Liver (tissue), 9 donors: ENCODE measurements around the gene KYAT1. TPM values are rescaled to one million over a fixed set of nuclear protein-coding genes. Genes with fewer than 3 reads are reported as not detected.

Experiments used
- DNase-seq: peaks from one replicate; pipeline ENCODE4 v3.0.0-alpha.2; 2017; ENCODE audit warnings: low spot score
- H3K27ac ChIP-seq, 2 donors: one replicate each; pipeline ENCODE4 v1.7.0; 2013; ENCODE audit warnings: inconsistent platforms in 2 of 2, low read length in 2 of 2, control low read depth in 1 of 2, low read depth in 1 of 2, mild to moderate bottlenecking in 1 of 2
- H3K27me3 ChIP-seq, 4 donors: one replicate each; pipeline versions ENCODE4 v1.6.1 to v1.7.0; 2013; ENCODE audit warnings: low read length in 3 of 4, inconsistent platforms in 1 of 4, mild to moderate bottlenecking in 1 of 4, moderate library complexity in 1 of 4; ENCODE audit not compliant: control insufficient read depth in 4 of 4, insufficient read depth in 4 of 4
- H3K36me3 ChIP-seq, 4 donors: one replicate each; pipeline versions ENCODE4 v1.6.1 to v1.7.0; 2013; ENCODE audit warnings: low read length in 3 of 4, mild to moderate bottlenecking in 3 of 4, low read depth in 1 of 4, moderate library complexity in 1 of 4; ENCODE audit not compliant: control insufficient read depth in 4 of 4, insufficient read depth in 3 of 4
- H3K4me1 ChIP-seq, 4 donors: one replicate each; pipeline versions ENCODE4 v1.6.1 to v1.7.0; 2013; ENCODE audit warnings: low read length in 3 of 4, mild to moderate bottlenecking in 3 of 4, moderate library complexity in 1 of 4; ENCODE audit not compliant: control insufficient read depth in 4 of 4, insufficient read depth in 4 of 4
- H3K4me3 ChIP-seq, 3 donors: one replicate each; pipeline versions ENCODE4 v1.6.1 to v1.7.0; 2013; ENCODE audit warnings: low read length in 3 of 3, control low read depth in 1 of 3, low read depth in 1 of 3, mild to moderate bottlenecking in 1 of 3
- H3K9ac ChIP-seq, 2 donors: one replicate each; pipeline ENCODE4 v1.7.0; 2013; ENCODE audit warnings: low read length in 2 of 2, mild to moderate bottlenecking in 2 of 2, moderate library complexity in 2 of 2, control low read depth in 1 of 2, low read depth in 1 of 2
- H3K9me3 ChIP-seq, 4 donors: one replicate each; pipeline versions ENCODE4 v1.6.1 to v1.7.0; 2013; ENCODE audit warnings: low read length in 3 of 4; ENCODE audit not compliant: control insufficient read depth in 4 of 4
- EGR1 ChIP-seq, 2 donors: IDR thresholded peaks; 2 replicates each; pipeline ENCODE4 v1.6.1; 2016 to 2018; ENCODE audit warnings: antibody characterized with exemption in 2 of 2, low read depth in 2 of 2
- GABPA ChIP-seq, 2 donors: IDR thresholded peaks in 1 of 2; conservative IDR thresholded peaks in 1 of 2; 2 replicates each; pipeline ENCODE4 v1.6.1; 2016; ENCODE audit warnings: antibody characterized with exemption in 2 of 2, mild to moderate bottlenecking in 1 of 2, moderate library complexity in 1 of 2
- HNF4A ChIP-seq, 2 donors: conservative IDR thresholded peaks; 2 replicates each; pipeline ENCODE4 v1.6.1; 2016; ENCODE audit warnings: antibody characterized with exemption in 2 of 2, mild to moderate bottlenecking in 2 of 2
- HNF4G ChIP-seq: IDR thresholded peaks from 2 replicates; pipeline ENCODE4 v1.6.1; 2016; ENCODE audit warnings: antibody characterized with exemption
- JUND ChIP-seq, 2 donors: IDR thresholded peaks; 2 replicates each; pipeline ENCODE4 v1.6.1; 2016; ENCODE audit warnings: antibody characterized with exemption in 2 of 2
- NR2F2 ChIP-seq: IDR thresholded peaks from 2 replicates; pipeline ENCODE4 v1.6.1; 2016; ENCODE audit warnings: antibody characterized with exemption
- RAD21 ChIP-seq, 2 donors: IDR thresholded peaks; 2 replicates each; pipeline ENCODE4 v1.6.1; 2016; ENCODE audit warnings: antibody characterized with exemption in 2 of 2, mild to moderate bottlenecking in 2 of 2
- RXRA ChIP-seq, 2 donors: IDR thresholded peaks; 2 replicates each; pipeline ENCODE4 v1.6.1; 2017 to 2018; ENCODE audit warnings: antibody characterized with exemption in 2 of 2, mild to moderate bottlenecking in 1 of 2
- SP1 ChIP-seq: IDR thresholded peaks from 2 replicates; pipeline ENCODE4 v1.6.1; 2018; ENCODE audit warnings: antibody characterized with exemption, mild to moderate bottlenecking
- YY1 ChIP-seq: IDR thresholded peaks from 2 replicates; pipeline ENCODE4 v1.6.1; 2016; ENCODE audit warnings: antibody characterized with exemption, mild to moderate bottlenecking
- WGBS: extraction: QIAGEN DNeasy Blood & Tissue Kit; methylation state at CpG from one replicate; pipeline ENCODE4 v1.1.7; 2013; 5-methylcytosine and 5-hydroxymethylcytosine counted together
- polyA plus RNA-seq, 2 donors: library from polyadenylated mRNA; stranded (reverse) in 1 of 2; unstranded in 1 of 2; fragments of 200-250 nt in 1 of 2; fragments of >200 nt in 1 of 2; fragmentation: Nextera tagmentation in 1 of 2; extraction: Ambion mirVana in 1 of 2; gene quantifications; one replicate each; pipeline versions ENCODE4 v1.2.1 to v1.2.3, GENCODE V29; 2013 to 2015
- total RNA-seq, 2 donors: library from RNA; depleted of rRNA; stranded (reverse); fragments of >200 nt; gene quantifications; one replicate each; pipeline ENCODE4 v1.2.3, GENCODE V29; 2014
- TF ChIP-seq, protein P1 (sequence below): IDR thresholded peaks from 2 replicates; pipeline ENCODE4 v1.6.1; 2016; ENCODE audit warnings: antibody characterized with exemption
- TF ChIP-seq, protein P2 (sequence below): IDR thresholded peaks from 2 replicates; pipeline ENCODE4 v1.6.1; 2016; ENCODE audit warnings: antibody characterized with exemption, mild to moderate bottlenecking
- TF ChIP-seq, protein P3 (sequence below): IDR thresholded peaks from 2 replicates; pipeline ENCODE4 v1.6.1; 2016; ENCODE audit warnings: antibody characterized with exemption
- TF ChIP-seq, protein P4 (sequence below): fragments of 150-350 bp; IDR thresholded peaks from 2 replicates; pipeline ENCODE4 v1.5.1; 2017; ENCODE audit warnings: improper control_type of control experiment, low read depth, low read length; ENCODE audit not compliant: missing input control
- TF ChIP-seq, protein P5 (sequence below): IDR thresholded peaks from 2 replicates; pipeline ENCODE4 v1.6.1; 2016; ENCODE audit warnings: antibody characterized with exemption
- donor health status: healthy.
- donor health status: healthy.
- donor health status: healthy.
- donor health status: healthy.
- donor health status: healthy.

Gene KYAT1
- total and polyA plus RNA-seq, 4 donors, result 3.8 to 8.1 (median 7.4) TPM

DNA sequence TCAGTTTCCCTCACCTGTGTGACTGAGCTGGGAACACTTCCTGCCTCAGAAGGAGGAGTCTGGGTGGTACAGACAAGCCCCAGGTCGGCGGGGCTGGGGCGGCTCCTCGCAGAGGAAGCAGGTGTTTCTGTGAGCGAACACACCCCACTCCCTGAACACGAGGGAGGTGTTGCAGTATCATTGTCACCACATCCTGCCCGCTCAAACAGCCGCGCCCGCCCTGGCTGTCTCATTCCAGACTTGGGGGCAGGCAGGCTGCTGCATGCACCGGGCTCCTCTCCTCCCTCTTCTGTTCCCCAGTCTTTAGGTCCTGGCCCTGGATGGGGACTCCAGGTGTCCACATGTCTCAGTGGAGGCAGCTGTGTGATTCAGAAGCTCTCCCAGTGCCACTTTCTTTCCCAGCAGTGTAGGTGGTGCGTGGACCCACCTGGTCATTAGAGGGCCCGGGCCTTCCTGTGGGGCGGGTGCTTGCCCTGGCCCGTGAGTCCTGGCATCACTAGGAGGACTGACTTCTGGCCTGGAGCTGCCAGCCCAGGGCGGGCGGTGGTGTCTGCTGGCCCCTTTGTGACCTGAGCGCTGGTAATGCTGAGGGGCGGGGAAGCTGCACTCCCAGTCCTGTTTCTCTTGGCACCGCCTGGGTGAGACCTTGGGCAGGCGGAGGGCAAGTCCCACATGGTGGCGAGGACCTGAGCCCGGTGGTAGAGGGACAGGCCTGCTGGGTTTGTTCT is 20.8 kb upstream of the KYAT1 start:
- DNase-seq, result no peak
- Histone ChIP-seq H3K27me3 (no peaks in the 10 kb centered on the region), H3K36me3 (peaks cover 4 to 14% (median 10%) of the 10 kb centered on the region in 4 donors), H3K27ac (peak overlapping the region; percentile 34 to 43), H3K4me1 (peaks cover 0 to 21% (median 9%) of the 10 kb centered on the region in 4 donors), H3K9ac (no peak overlapping the region), H3K4me3 (no peak overlapping the region), H3K9me3 (no peaks in the 10 kb centered on the region)
- WGBS, result 59% methylated on average over 23 of the region's 23 CpGs
- TF ChIP-seq RAD21 (IDR thresholded peaks at IDR 0.05) (no peak), JUND (IDR thresholded peaks at IDR 0.05) (no peak), HNF4A (conservative IDR thresholded peaks at IDR 0.05) (no peak), RXRA (IDR thresholded peaks at IDR 0.05) (no peak), YY1 (no peak), SP1 (no peak)
- TF ChIP-seq, protein P1, sequence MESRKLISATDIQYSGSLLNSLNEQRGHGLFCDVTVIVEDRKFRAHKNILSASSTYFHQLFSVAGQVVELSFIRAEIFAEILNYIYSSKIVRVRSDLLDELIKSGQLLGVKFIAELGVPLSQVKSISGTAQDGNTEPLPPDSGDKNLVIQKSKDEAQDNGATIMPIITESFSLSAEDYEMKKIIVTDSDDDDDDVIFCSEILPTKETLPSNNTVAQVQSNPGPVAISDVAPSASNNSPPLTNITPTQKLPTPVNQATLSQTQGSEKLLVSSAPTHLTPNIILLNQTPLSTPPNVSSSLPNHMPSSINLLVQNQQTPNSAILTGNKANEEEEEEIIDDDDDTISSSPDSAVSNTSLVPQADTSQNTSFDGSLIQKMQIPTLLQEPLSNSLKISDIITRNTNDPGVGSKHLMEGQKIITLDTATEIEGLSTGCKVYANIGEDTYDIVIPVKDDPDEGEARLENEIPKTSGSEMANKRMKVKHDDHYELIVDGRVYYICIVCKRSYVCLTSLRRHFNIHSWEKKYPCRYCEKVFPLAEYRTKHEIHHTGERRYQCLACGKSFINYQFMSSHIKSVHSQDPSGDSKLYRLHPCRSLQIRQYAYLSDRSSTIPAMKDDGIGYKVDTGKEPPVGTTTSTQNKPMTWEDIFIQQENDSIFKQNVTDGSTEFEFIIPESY, result no peak
- TF ChIP-seq, protein P2, sequence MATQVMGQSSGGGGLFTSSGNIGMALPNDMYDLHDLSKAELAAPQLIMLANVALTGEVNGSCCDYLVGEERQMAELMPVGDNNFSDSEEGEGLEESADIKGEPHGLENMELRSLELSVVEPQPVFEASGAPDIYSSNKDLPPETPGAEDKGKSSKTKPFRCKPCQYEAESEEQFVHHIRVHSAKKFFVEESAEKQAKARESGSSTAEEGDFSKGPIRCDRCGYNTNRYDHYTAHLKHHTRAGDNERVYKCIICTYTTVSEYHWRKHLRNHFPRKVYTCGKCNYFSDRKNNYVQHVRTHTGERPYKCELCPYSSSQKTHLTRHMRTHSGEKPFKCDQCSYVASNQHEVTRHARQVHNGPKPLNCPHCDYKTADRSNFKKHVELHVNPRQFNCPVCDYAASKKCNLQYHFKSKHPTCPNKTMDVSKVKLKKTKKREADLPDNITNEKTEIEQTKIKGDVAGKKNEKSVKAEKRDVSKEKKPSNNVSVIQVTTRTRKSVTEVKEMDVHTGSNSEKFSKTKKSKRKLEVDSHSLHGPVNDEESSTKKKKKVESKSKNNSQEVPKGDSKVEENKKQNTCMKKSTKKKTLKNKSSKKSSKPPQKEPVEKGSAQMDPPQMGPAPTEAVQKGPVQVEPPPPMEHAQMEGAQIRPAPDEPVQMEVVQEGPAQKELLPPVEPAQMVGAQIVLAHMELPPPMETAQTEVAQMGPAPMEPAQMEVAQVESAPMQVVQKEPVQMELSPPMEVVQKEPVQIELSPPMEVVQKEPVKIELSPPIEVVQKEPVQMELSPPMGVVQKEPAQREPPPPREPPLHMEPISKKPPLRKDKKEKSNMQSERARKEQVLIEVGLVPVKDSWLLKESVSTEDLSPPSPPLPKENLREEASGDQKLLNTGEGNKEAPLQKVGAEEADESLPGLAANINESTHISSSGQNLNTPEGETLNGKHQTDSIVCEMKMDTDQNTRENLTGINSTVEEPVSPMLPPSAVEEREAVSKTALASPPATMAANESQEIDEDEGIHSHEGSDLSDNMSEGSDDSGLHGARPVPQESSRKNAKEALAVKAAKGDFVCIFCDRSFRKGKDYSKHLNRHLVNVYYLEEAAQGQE, result no peak
- TF ChIP-seq, protein P3, sequence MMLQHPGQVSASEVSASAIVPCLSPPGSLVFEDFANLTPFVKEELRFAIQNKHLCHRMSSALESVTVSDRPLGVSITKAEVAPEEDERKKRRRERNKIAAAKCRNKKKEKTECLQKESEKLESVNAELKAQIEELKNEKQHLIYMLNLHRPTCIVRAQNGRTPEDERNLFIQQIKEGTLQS, result no peak
- TF ChIP-seq, protein P4, sequence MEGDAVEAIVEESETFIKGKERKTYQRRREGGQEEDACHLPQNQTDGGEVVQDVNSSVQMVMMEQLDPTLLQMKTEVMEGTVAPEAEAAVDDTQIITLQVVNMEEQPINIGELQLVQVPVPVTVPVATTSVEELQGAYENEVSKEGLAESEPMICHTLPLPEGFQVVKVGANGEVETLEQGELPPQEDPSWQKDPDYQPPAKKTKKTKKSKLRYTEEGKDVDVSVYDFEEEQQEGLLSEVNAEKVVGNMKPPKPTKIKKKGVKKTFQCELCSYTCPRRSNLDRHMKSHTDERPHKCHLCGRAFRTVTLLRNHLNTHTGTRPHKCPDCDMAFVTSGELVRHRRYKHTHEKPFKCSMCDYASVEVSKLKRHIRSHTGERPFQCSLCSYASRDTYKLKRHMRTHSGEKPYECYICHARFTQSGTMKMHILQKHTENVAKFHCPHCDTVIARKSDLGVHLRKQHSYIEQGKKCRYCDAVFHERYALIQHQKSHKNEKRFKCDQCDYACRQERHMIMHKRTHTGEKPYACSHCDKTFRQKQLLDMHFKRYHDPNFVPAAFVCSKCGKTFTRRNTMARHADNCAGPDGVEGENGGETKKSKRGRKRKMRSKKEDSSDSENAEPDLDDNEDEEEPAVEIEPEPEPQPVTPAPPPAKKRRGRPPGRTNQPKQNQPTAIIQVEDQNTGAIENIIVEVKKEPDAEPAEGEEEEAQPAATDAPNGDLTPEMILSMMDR, result no peak

DNA sequence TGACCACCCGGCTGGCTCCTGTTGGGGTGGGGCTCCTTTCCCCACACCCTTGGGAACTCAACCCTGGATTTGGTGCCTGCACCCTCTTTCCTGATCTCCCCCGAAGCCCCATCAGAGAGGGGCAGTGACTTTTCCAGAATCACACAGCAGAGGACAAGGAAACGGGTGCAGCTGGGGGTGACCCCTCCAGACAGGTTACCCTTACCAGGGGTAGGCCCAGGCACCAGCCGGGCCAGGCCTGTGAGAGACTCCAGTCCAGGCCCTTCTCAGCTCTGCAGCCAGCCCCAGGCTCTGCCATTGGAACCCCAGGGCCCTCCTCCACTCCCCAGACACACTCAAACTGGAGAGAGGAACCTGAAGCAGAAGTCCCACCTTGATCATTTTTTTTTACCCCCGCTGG is 20.1 kb upstream of the KYAT1 start:
- no peak for DNase-seq
- no peaks in the 10 kb centered on the region for H3K27me3 ChIP-seq
- H3K36me3 ChIP-seq, result peaks cover 0 to 13% (median 8%) of the 10 kb centered on the region in 4 donors
- WGBS, result 91% methylated on average over 5 of the region's 5 CpGs
- H3K9ac ChIP-seq, result no peak overlapping the region
- H3K4me3 ChIP-seq, result no peak overlapping the region
- H3K27ac ChIP-seq, result peak overlapping the region; percentile 22 to 34
- peaks cover 0 to 14% (median 9%) of the 10 kb centered on the region in 4 donors for H3K4me1 ChIP-seq
- no peaks in the 10 kb centered on the region for H3K9me3 ChIP-seq
- TF ChIP-seq SP1 (no peak), YY1 (no peak), HNF4A (conservative IDR thresholded peaks at IDR 0.05) (no peak), GABPA (IDR thresholded peaks at IDR 0.05 in 1 of 2, conservative IDR thresholded peaks at IDR 0.05 in 1 of 2) (no peak), NR2F2 (no peak), HNF4G (no peak), EGR1 (IDR thresholded peaks at IDR 0.05; ENCODE audit: low read depth in 2 of 2) (no peak)
- TF ChIP-seq, protein P4, result no peak
- TF ChIP-seq, protein P1, result no peak
- TF ChIP-seq, protein P5, sequence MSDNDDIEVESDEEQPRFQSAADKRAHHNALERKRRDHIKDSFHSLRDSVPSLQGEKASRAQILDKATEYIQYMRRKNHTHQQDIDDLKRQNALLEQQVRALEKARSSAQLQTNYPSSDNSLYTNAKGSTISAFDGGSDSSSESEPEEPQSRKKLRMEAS, result no peak
